ENCODE data around the gene VPS25.
"Not testable (repeated sequence)": the region's sequence is repeated elsewhere in the genome, so short reads cannot be mapped to it uniquely, and the experiment has no call there.

VPS25 gene

GRCh38 chr17:42769964-42770363 is 3.3 kb upstream of the VPS25 start:
- DNase-seq: not testable (repeated sequence)

GRCh38 chr17:42772945-42773289 is 332 bp upstream of the VPS25 start:
- no peak for DNase-seq

- no peak for DNase-seq
These were observed 957 bp downstream of the VPS25 start for GRCh38 chr17:42774066-42774745.

GRCh38 chr17:42775534-42776098 is 2.4 kb downstream of the VPS25 start:
- no peak for DNase-seq

GRCh38 chr17:42778570-42778969 is 5.3 kb downstream of the VPS25 start:
- DNase-seq: no peak

GRCh38 chr17:42779304-42779935 is 6.2 kb downstream of the VPS25 start:
- DNase-seq: no peak

- DNase-seq: no peak
These were observed 6.9 kb downstream of the VPS25 start, which contains the start of gene WNK4 for GRCh38 chr17:42779936-42780850. WNK4 (plus strand) TSS chr17:42780610; CDS start chr17:42780699, 89 bp downstream.

GRCh38 chr17:42780851-42781638 is 7.8 kb downstream of the VPS25 start:
- no peak for DNase-seq

- DNase-seq: no peak
These were observed 8.5 kb downstream of the VPS25 start for GRCh38 chr17:42781639-42782165.

- no peak for DNase-seq
These were observed 9.2 kb downstream of the VPS25 start for GRCh38 chr17:42782166-42783061.

- DNase-seq: no peak
These were observed 10.0 kb downstream of the VPS25 start for GRCh38 chr17:42783062-42783790.

- DNase-seq: no peak
These were observed 10.5 kb downstream of the VPS25 start for GRCh38 chr17:42783791-42784138.

- no peak for DNase-seq
These were observed 11.2 kb downstream of the VPS25 start for GRCh38 chr17:42784409-42784808.

- DNase-seq: no peak
These were observed 11.8 kb downstream of the VPS25 start for GRCh38 chr17:42784811-42785592.

- no peak for DNase-seq
These were observed 14.0 kb downstream of the VPS25 start for GRCh38 chr17:42787266-42787665.

- DNase-seq: no peak
These were observed 18.7 kb downstream of the VPS25 start for GRCh38 chr17:42791948-42792347.

GRCh38 chr17:42792545-42792944 is 19.3 kb downstream of the VPS25 start:
- DNase-seq: no peak

GRCh38 chr17:42795061-42795460 is 21.8 kb downstream of the VPS25 start:
- no peak for DNase-seq

- no peak for DNase-seq
These were observed 22.2 kb downstream of the VPS25 start for GRCh38 chr17:42795465-42795864.
